Loucy (cell line): ENCODE data around the gene PNMA8B.

Experiments
- H2AFZ ChIP-seq: fragments of 200-600 bp; sonication (generic); 2 replicates; pipeline ENCODE4 v1.6.0; 2016; ENCODE audit warnings: antibody characterized with exemption, mild to moderate bottlenecking, low read length, moderate library complexity
- H3F3A ChIP-seq: fragments of 200-600 bp; 2 replicates; pipeline ENCODE4 v1.6.0; 2016; ENCODE audit warnings: antibody characterized with exemption, low read depth, mild to moderate bottlenecking
- H3K27me3 ChIP-seq: fragments of 200-600 bp; sonication (generic); 2 replicates; pipeline ENCODE4 v1.6.1; 2014; ENCODE audit warnings: low read length, mild to moderate bottlenecking; ENCODE audit not compliant: insufficient read depth, poor library complexity, severe bottlenecking
- H3K36me3 ChIP-seq: fragments of 200-600 bp; sonication (generic); 2 replicates; pipeline ENCODE4 v1.6.1; 2016; ENCODE audit warnings: low read length; ENCODE audit not compliant: insufficient read depth
- H3K4me1 ChIP-seq: fragments of 200-600 bp; sonication (generic); 2 replicates; pipeline ENCODE4 v1.5.1; 2014; ENCODE audit warnings: low read length, mild to moderate bottlenecking; ENCODE audit not compliant: insufficient read depth, poor library complexity, severe bottlenecking
- H3K4me2 ChIP-seq: fragments of 200-600 bp; sonication (generic); 2 replicates; pipeline ENCODE4 v1.6.0; 2014; ENCODE audit warnings: antibody characterized with exemption, low read length, low read depth, mild to moderate bottlenecking; ENCODE audit not compliant: poor library complexity, severe bottlenecking
- H3K4me3 ChIP-seq: fragments of 200-600 bp; sonication (generic); 2 replicates; pipeline ENCODE4 v1.5.1; 2014; ENCODE audit warnings: low read length, mild to moderate bottlenecking, mixed read lengths; ENCODE audit not compliant: poor library complexity, severe bottlenecking
- H3K79me2 ChIP-seq: fragments of 200-600 bp; sonication (generic); 2 replicates; pipeline ENCODE4 v1.6.1; 2014; ENCODE audit warnings: low read length; ENCODE audit not compliant: insufficient read depth
- H3K9ac ChIP-seq: fragments of 200-600 bp; sonication (generic); 2 replicates; pipeline ENCODE4 v1.6.0; 2014; ENCODE audit warnings: mild to moderate bottlenecking, low read depth, low read length, moderate library complexity; ENCODE audit not compliant: poor library complexity, severe bottlenecking
- H3K9me2 ChIP-seq: fragments of 200-600 bp; sonication (generic); replicated peaks from 2 replicates; pipeline ENCODE4 v1.6.1; 2016; ENCODE audit warnings: low read depth, low read length, mixed read lengths
- H3K9me3 ChIP-seq: fragments of 200-600 bp; sonication (generic); 2 replicates; pipeline ENCODE4 v1.6.1; 2014; ENCODE audit warnings: mild to moderate bottlenecking, antibody characterized with exemption, low read length, low read depth; ENCODE audit not compliant: insufficient read depth
- H4K20me1 ChIP-seq: fragments of 200-600 bp; sonication (generic); 2 replicates; pipeline ENCODE4 v1.6.0; 2014; ENCODE audit warnings: antibody characterized with exemption, low read length, mild to moderate bottlenecking; ENCODE audit not compliant: insufficient read depth, poor library complexity, severe bottlenecking
- EZH2phosphoT487 ChIP-seq: fragments of 200-600 bp; IDR thresholded peaks from 2 replicates; pipeline ENCODE4 v1.6.1; 2018; ENCODE audit warnings: antibody characterized with exemption, mild to moderate bottlenecking, moderate library complexity, borderline replicate concordance
- TF ChIP-seq, protein P1 (sequence below): fragments of 200-600 bp; sonication (generic); conservative IDR thresholded peaks from 2 replicates; pipeline ENCODE4 v1.5.1; 2014; ENCODE audit warnings: mild to moderate bottlenecking, antibody characterized with exemption, low read length

The PNMA8B gene

GRCh38 chr19:46472592-46472991 lies 23.1 kb downstream of the PNMA8B start:
- no peaks in the 10 kb centered on the region for H4K20me1 ChIP-seq
- TF ChIP-seq, protein P1, sequence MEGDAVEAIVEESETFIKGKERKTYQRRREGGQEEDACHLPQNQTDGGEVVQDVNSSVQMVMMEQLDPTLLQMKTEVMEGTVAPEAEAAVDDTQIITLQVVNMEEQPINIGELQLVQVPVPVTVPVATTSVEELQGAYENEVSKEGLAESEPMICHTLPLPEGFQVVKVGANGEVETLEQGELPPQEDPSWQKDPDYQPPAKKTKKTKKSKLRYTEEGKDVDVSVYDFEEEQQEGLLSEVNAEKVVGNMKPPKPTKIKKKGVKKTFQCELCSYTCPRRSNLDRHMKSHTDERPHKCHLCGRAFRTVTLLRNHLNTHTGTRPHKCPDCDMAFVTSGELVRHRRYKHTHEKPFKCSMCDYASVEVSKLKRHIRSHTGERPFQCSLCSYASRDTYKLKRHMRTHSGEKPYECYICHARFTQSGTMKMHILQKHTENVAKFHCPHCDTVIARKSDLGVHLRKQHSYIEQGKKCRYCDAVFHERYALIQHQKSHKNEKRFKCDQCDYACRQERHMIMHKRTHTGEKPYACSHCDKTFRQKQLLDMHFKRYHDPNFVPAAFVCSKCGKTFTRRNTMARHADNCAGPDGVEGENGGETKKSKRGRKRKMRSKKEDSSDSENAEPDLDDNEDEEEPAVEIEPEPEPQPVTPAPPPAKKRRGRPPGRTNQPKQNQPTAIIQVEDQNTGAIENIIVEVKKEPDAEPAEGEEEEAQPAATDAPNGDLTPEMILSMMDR: no peak
- TF ChIP-seq EZH2phosphoT487: no peak
- no peak overlapping the region for H3K4me3 ChIP-seq
- H3K27me3 ChIP-seq: no peaks in the 10 kb centered on the region
- H3K4me1 ChIP-seq: no peaks in the 10 kb centered on the region
- no peak overlapping the region for H3K9ac ChIP-seq
- no peak overlapping the region for H3K4me2 ChIP-seq
- H3K9me2 ChIP-seq: no peaks in the 10 kb centered on the region
- no peak overlapping the region for H2AFZ ChIP-seq
- no peaks in the 10 kb centered on the region for H3F3A ChIP-seq
- no peaks in the 10 kb centered on the region for H3K36me3 ChIP-seq
- no peaks in the 10 kb centered on the region for H3K9me3 ChIP-seq
- H3K79me2 ChIP-seq: no peaks in the 10 kb centered on the region

- Histone ChIP-seq H3K9ac (no peak overlapping the region), H3K79me2 (no peaks in the 10 kb centered on the region), H3K9me2 (no peaks in the 10 kb centered on the region), H3K36me3 (no peaks in the 10 kb centered on the region), H3K9me3 (no peaks in the 10 kb centered on the region), H3F3A (no peaks in the 10 kb centered on the region), H2AFZ (no peak overlapping the region), H3K27me3 (no peaks in the 10 kb centered on the region), H3K4me3 (no peak overlapping the region), H4K20me1 (no peaks in the 10 kb centered on the region), H3K4me1 (no peaks in the 10 kb centered on the region), H3K4me2 (no peak overlapping the region)
- no peak for TF ChIP-seq EZH2phosphoT487
- TF ChIP-seq, protein P1: no peak
These were observed 23.7 kb downstream of the PNMA8B start for GRCh38 chr19:46471811-46472543.

DNA sequence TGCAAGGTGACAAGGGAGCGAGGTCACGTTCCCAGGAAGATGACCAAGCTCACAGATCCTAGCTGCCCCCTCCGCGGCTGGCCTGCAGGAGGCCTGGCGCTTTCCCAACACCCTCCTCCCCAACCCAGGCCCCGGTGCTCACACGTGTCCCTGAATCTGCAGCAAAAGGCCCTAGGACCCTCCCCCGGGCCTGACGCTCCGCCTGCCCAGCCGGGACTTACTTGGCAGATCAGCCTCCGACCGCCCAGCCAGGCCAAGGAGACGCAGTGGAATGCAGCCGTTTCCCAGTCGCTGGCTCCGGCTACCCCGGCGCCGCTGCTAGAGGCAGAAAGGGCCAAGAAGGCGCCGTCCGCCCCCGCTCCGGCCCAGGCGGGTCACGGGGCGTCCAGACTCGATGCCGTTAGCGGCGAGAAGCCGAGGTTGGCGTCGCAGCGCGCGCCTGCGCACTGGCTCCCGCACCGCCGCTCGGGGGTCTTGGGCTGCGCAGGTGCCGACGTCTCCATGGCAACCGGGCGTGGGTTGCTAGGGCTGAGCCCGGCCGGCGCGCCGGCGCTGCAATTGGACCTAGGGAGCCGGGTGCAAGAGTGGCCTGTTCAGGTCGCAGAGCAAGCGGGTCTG lies 24.4 kb downstream of the PNMA8B start, which contains the start of gene PNMA8A:
Gene PNMA8A, minus strand, starts transcription at position 448 of the 618 bp plus-strand sequence. CDS start 528 bp downstream, outside the sequence.
- Histone ChIP-seq H3F3A (no peaks in the 10 kb centered on the region), H3K4me2 (no peak within 1 kb of the TSS), H3K4me3 (no peak within 1 kb of the TSS), H3K36me3 (no peaks in the 10 kb centered on the region), H3K4me1 (no peaks in the 10 kb centered on the region), H2AFZ (no peak within 1 kb of the TSS), H3K9ac (no peak within 1 kb of the TSS), H3K27me3 (no peaks in the 10 kb centered on the region), H3K79me2 (no peaks in the 10 kb centered on the region), H3K9me3 (no peaks in the 10 kb centered on the region), H4K20me1 (no peaks in the 10 kb centered on the region), H3K9me2 (no peaks in the 10 kb centered on the region)
- no peak for TF ChIP-seq EZH2phosphoT487
